Caco-2 (cell line): ENCODE results near the gene CRYBG1. TPM values are rescaled to one million over a fixed set of nuclear protein-coding genes. Genes with fewer than 3 reads are reported as not detected.
A peak's percentile ranks its signal among the peaks of the same experiment; 100 is the strongest.

Source experiments
- BruUV-seq: library from RNA; stranded (reverse); fragments of 400-500 nt; replicated peaks from 2 replicates; lab custom pipeline; 2021; lab: Mats Ljungman, UMichigan
- CTCF ChIA-PET: fragments of 300-600 bp; sonication (Branson Sonifier 250); formaldehyde crosslinking; loops from one replicate; lab custom pipeline; 2022; ENCODE audit warnings: antibody characterized with exemption; lab: Charles Lee
- POLR2A ChIA-PET: fragments of 300-600 bp; sonication (Branson Sonifier 250); formaldehyde crosslinking; loops from one replicate; lab custom pipeline; 2022; ENCODE audit warnings: antibody characterized with exemption; lab: Charles Lee
- DNase-seq, 2 experiments: peaks; one replicate each; pipeline versions ENCODE4 v3.0.0 to v3.0.0-alpha.2; 2020 to 2022
- H3K27me3 ChIP-seq: replicated peaks from 2 replicates; pipeline ENCODE4 v1.6.0; 2011; ENCODE audit warnings: low read length; ENCODE audit not compliant: control insufficient read depth, insufficient read depth
- H3K36me3 ChIP-seq: 2 replicates; pipeline ENCODE4 v1.5.1; 2011; ENCODE audit warnings: low read length; ENCODE audit not compliant: control insufficient read depth, insufficient read depth
- H3K4me1 ChIP-seq: fragments of 250-450 bp; sonication (Bioruptor Pico); 2 replicates; pipeline ENCODE4 v1.5.1; 2020; ENCODE audit warnings: mild to moderate bottlenecking
- H3K4me3 ChIP-seq: 2 replicates; pipeline ENCODE4 v1.5.1; 2011; ENCODE audit warnings: low read depth, mild to moderate bottlenecking, control low read depth, low read length
- H3K9me3 ChIP-seq: fragments of 250-450 bp; sonication (Bioruptor Pico); 2 replicates; pipeline ENCODE4 v1.5.1; 2020; ENCODE audit warnings: mild to moderate bottlenecking, moderate library complexity
- H3K27ac Mint-ChIP-seq: one replicate; pipeline ENCODE4 v1.8.0; 2022; ENCODE audit warnings: mixed read lengths; ENCODE audit not compliant: unreplicated experiment
- H3K27me3 Mint-ChIP-seq: one replicate; pipeline ENCODE4 v1.8.0; 2022; ENCODE audit warnings: mixed read lengths; ENCODE audit not compliant: insufficient read depth, unreplicated experiment
- H3K36me3 Mint-ChIP-seq: one replicate; pipeline ENCODE4 v1.8.0; 2022; ENCODE audit warnings: mild to moderate bottlenecking, mixed read lengths; ENCODE audit not compliant: insufficient read depth, unreplicated experiment
- H3K4me1 Mint-ChIP-seq: one replicate; pipeline ENCODE4 v1.8.0; 2022; ENCODE audit warnings: low read depth, mixed read lengths; ENCODE audit not compliant: unreplicated experiment
- H3K4me3 Mint-ChIP-seq: one replicate; pipeline ENCODE4 v1.8.0; 2022; ENCODE audit warnings: mild to moderate bottlenecking, moderate library complexity, mixed read lengths; ENCODE audit not compliant: unreplicated experiment
- H3K9me3 Mint-ChIP-seq: one replicate; pipeline ENCODE4 v1.8.0; 2022; ENCODE audit warnings: mixed read lengths; ENCODE audit not compliant: unreplicated experiment
- CTCF ChIP-seq, 2 experiments: fragments of 200-600 bp in 1 of 2; IDR thresholded peaks; 1 replicate in 1 of 2; 2 replicates in 1 of 2; pipeline versions ENCODE4 v1.5.1 to v1.8.0; 2011 to 2022; ENCODE audit warnings: antibody characterized with exemption in 1 of 2, control low read depth in 1 of 2, inconsistent platforms in 1 of 2, low read depth in 1 of 2, low read length in 1 of 2, mild to moderate bottlenecking in 1 of 2, moderate library complexity in 1 of 2; ENCODE audit not compliant: insufficient read depth in 1 of 2, severe bottlenecking in 1 of 2, unreplicated experiment in 1 of 2
- intact Hi-C: fragments of 100-400 bp; cut with micrococcal nuclease; formaldehyde crosslinking; loops from one replicate; pipeline ENCODE4 v1.10.0; 2022; ENCODE audit not compliant: unreplicated experiment
- total RNA-seq: library from RNA; stranded (reverse); gene quantifications from 2 replicates; pipeline ENCODE4 v1.2.3, GENCODE V29; 2022

Gene CRYBG1
- total RNA-seq, 1 experiment from 2014 or later, result 13.2 TPM

GRCh38 chr6:106356378-106356777, 4.1 kb upstream of the CRYBG1 start:
- H3K4me3 ChIP-seq, result no peak overlapping the region
- H3K27ac Mint-ChIP-seq, result no peak overlapping the region
- H3K36me3 ChIP-seq, result no peaks in the 10 kb centered on the region
- no TSS peak for BruUV-seq
- ChIA-PET POLR2A (no interaction called here), CTCF (interaction anchor here (1.0 kb wide), 1 partner anchor 17 kb away, joined by 4 read pairs; no protein-coding TSS in a partner anchor)
- H3K9me3 Mint-ChIP-seq, result peaks cover 13% of the 10 kb centered on the region
- peaks cover 6% of the 10 kb centered on the region; the same call in 1 of the 2 replicates for H3K9me3 ChIP-seq
- peaks cover 6% of the 10 kb centered on the region for H3K4me1 Mint-ChIP-seq
- peaks cover 26% of the 10 kb centered on the region for H3K27me3 Mint-ChIP-seq
- no peak overlapping the region for H3K4me3 Mint-ChIP-seq
- no peak for DNase-seq
- no peaks in the 10 kb centered on the region for H3K36me3 Mint-ChIP-seq
- H3K4me1 ChIP-seq, result no peaks in the 10 kb centered on the region
- no peaks in the 10 kb centered on the region for H3K27me3 ChIP-seq
- intact Hi-C loops, result no loop called here
- TF ChIP-seq CTCF (IDR thresholded peaks at IDR 0.05; ENCODE audit: insufficient read depth in 1 of 2, low read depth in 1 of 2, low read length in 1 of 2, severe bottlenecking in 1 of 2, unreplicated experiment in 1 of 2), result no peak

GRCh38 chr6:106359959-106360409, 533 bp upstream of the CRYBG1 start:
- no peaks in the 10 kb centered on the region for H3K36me3 ChIP-seq
- Mint-ChIP-seq H3K4me1 (peaks cover 6% of the 10 kb centered on the region), H3K4me3 (peak overlapping the region; percentile 77), H3K27ac (no peak overlapping the region), H3K27me3 (peaks cover 12% of the 10 kb centered on the region), H3K9me3 (no peaks in the 10 kb centered on the region), H3K36me3 (peaks cover 6% of the 10 kb centered on the region)
- DNase-seq, result no peak
- intact Hi-C loops, result loop anchor here (1.0 to 2.0 kb wide), 2 partner anchors 13 to 21 kb away; no protein-coding TSS in a partner anchor
- H3K4me3 ChIP-seq, result peak overlapping the region; percentile 77
- BruUV-seq, result no TSS peak
- POLR2A ChIA-PET, result no interaction called here
- H3K9me3 ChIP-seq, result no peaks in the 10 kb centered on the region
- H3K27me3 ChIP-seq, result no peaks in the 10 kb centered on the region
- H3K4me1 ChIP-seq, result no peaks in the 10 kb centered on the region
- TF ChIP-seq CTCF (IDR thresholded peaks at IDR 0.05; ENCODE audit: insufficient read depth in 1 of 2, low read depth in 1 of 2, low read length in 1 of 2, severe bottlenecking in 1 of 2, unreplicated experiment in 1 of 2), result no peak
- CTCF ChIA-PET, result interaction anchor here (1.3 to 1.7 kb wide), 3 partner anchors 13 to 82 kb away, joined by 3 to 15 read pairs (median 4); no protein-coding TSS in a partner anchor

- ChIA-PET POLR2A (no interaction called here), CTCF (interaction anchor here (0.6 to 1.7 kb wide), 13 partner anchors 14 to 1248 kb away, joined by 3 to 15 read pairs (median 4); no protein-coding TSS in a partner anchor)
- Histone ChIP-seq H3K4me3 (peak overlapping the region; percentile 77), H3K4me1 (no peaks in the 10 kb centered on the region), H3K9me3 (no peaks in the 10 kb centered on the region), H3K27me3 (no peaks in the 10 kb centered on the region), H3K36me3 (no peaks in the 10 kb centered on the region)
- Mint-ChIP-seq H3K27ac (no peak overlapping the region), H3K4me3 (peak overlapping the region; percentile 77), H3K4me1 (peaks cover 6% of the 10 kb centered on the region), H3K27me3 (peaks cover 6% of the 10 kb centered on the region), H3K36me3 (peaks cover 6% of the 10 kb centered on the region), H3K9me3 (no peaks in the 10 kb centered on the region)
- intact Hi-C loops, result loop anchor here (1.0 to 2.0 kb wide), 2 partner anchors 14 to 22 kb away; no protein-coding TSS in a partner anchor
- no TSS peak for BruUV-seq
- DNase-seq, result peak; percentile 40 to 43
- no peak for TF ChIP-seq CTCF (IDR thresholded peaks at IDR 0.05; ENCODE audit: insufficient read depth in 1 of 2, low read depth in 1 of 2, low read length in 1 of 2, severe bottlenecking in 1 of 2, unreplicated experiment in 1 of 2)
Observed at GRCh38 chr6:106360989-106361430, 493 bp downstream of the CRYBG1 start.
